GM18519 (cell line): Measurements from ENCODE around the gene IQCE.
"Not testable (repeated sequence)": the region's sequence is repeated elsewhere in the genome, so short reads cannot be mapped to it uniquely, and the experiment has no call there.

Experiments
- ATAC-seq: cut with Tn5 transposase; IDR thresholded peaks from one replicate; pipeline ENCODE4 v1.9.1; 2021; ENCODE audit warnings: mild to moderate bottlenecking, moderate library complexity; ENCODE audit not compliant: unreplicated experiment, low FRiP score

Gene IQCE

DNA sequence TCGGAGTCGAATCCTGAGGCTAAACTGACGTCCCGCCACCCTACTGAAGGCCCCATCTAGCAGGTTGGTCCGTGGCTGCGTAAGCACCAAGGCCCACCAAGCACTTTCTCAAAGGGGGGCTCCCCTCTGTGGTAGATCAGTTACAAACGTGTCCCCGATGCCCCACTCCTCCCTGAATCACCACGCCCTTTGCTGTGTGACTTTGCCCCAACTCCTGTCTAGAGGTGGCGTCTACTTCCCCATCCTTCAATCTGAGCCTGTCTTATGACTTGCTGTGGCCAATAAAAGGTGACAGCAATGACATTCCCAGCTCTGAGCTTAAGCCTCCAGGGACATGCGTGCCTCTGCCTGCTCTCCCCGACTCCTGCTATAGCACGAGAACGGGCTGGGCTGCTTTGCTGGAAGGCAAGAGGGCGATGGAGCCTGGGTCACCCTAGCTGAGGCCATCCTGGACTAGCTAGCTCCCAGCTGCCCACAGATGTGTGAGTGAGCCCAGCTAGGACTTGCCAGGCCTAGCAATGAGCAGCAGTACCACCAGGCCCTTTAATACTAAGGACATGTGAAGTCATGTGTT, 26.5 kb upstream of the IQCE start:
- ATAC-seq: not testable (repeated sequence)

DNA sequence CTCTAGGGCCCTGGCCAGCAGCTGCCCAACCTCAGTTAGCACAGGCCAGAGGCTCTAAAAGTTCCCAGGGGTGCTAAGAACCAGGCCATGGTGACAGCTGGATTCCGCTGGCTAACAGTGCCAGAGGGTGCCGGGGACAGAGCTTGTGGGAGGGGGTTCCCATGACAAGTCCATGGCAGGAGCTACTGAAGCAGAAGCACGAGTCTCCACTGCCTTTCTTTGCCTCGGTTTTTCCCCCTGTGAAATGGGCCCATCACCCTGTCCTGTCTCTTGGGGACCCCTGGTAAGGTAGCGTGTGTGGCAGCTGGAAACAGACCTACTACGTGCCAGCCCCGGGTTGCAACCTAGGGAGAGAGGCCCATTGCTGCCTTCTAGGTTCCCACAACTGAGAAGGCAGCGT, 26.0 kb upstream of the IQCE start:
- not testable (repeated sequence) for ATAC-seq

DNA sequence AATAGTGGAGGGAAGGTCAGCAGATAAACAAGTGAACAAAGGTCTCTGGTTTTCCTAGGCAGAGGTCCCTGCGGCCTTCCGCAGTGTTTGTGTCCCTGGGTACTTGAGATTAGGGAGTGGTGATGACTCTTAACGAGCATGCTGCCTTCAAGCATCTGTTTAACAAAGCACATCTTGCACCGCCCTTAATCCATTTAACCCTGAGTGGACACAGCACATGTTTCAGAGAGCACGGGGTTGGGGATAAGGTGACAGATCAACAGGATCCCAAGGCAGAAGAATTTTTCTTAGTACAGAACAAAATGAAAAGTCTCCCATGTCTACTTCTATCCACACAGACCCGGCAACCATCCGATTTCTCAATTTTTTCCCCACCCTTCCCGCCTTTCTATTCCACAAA, 25.2 kb upstream of the IQCE start:
- not testable (repeated sequence) for ATAC-seq

DNA sequence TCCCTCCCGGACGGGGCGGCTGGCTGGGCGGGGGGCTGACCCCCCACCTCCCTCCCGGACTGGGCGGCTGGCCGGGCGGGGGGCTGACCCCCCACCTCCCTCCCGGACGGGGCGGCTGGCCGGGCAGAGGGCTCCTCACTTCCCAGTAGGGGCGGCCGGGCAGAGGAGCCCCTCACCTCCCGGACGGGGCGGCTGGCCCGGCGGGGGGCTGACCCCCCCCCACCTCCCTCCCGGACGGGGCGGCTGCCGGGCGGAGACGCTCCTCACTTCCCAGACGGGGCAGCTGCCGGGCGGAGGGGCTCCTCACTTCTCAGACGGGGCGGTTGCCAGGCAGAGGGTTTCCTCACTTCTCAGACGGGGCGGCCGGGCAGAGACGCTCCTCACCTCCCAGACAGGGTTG, 24.6 kb upstream of the IQCE start:
- not testable (repeated sequence) for ATAC-seq

DNA sequence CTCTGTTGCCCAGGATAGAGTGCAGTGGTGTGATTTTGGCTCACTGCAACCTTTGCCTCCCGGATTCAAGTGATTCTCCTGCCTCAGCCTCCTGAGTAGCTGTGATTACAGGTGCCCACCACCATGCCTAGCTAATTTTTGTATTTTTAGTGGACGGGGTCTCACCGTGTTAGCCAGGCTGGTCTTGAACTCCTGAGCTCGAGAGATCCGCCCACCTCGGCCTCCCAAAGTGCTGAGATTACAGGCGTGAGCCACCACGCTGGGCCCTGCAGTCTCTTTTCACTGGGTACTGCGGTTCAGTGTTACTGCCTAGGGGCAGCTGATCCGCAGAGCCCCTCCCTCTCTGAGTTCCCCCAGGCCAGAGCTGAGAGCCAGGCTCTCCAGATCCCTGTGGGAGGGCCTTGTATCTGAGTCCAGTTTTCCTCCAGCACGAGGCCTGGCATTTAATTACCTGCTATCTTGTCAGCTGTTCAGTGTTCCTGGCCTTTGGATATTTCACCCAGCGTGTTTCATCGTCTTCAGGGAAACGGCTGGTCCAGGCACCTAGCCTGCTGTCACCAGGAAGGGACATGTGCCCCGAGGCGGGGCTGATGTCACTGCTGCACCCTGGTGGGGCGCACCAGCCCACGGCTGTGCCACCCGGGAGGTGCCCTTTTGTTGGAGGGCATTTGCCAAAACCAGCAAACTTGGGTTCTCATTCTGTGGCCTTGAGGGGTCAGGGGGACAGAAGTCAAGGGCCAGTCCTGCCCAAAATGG, 22.7 kb upstream of the IQCE start:
- ATAC-seq: not testable (repeated sequence)

DNA sequence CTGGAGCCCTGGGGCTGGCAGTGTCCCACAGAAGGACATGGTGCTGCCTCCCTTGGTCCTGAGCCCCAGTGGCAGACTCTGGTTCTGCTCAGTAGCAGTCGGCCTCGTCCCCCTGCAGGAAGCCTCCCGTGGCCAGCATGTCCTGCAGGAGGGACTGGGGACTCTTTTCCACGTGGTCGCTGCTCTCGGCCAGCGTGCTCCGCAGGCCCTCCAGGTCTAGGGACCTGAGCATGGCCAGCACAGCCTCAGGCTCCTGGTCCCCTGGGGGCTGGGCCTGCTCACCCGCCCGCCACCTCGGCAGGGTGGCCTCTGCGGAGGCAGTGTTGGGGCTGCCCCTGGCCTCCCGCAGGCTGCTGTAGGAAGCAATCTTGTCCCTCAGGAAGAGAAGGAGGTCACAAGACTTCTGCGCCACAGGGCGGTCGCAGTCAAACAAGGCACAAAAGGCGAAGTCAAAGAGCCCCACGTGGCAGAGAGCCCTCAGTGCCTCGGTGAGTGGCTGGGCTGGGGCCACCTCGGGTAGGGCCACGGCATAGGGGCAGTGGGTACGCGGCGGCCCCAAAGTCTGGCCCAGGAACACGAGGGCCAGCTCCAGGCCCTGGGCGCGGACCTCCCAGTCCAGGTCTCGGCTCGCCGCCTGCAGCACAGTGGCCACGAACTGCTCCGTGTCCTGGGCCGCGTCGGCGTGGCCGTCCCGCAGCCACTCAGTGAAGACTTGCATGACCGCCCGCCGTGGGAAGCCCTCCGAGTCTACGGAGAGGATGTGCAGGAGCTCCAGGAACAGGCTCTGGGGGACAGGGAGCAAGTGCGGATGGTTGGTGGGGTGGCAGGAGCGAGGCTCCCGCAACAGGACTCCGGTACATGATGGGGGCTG, 20.6 kb upstream of the IQCE start:
- no peak for ATAC-seq

DNA sequence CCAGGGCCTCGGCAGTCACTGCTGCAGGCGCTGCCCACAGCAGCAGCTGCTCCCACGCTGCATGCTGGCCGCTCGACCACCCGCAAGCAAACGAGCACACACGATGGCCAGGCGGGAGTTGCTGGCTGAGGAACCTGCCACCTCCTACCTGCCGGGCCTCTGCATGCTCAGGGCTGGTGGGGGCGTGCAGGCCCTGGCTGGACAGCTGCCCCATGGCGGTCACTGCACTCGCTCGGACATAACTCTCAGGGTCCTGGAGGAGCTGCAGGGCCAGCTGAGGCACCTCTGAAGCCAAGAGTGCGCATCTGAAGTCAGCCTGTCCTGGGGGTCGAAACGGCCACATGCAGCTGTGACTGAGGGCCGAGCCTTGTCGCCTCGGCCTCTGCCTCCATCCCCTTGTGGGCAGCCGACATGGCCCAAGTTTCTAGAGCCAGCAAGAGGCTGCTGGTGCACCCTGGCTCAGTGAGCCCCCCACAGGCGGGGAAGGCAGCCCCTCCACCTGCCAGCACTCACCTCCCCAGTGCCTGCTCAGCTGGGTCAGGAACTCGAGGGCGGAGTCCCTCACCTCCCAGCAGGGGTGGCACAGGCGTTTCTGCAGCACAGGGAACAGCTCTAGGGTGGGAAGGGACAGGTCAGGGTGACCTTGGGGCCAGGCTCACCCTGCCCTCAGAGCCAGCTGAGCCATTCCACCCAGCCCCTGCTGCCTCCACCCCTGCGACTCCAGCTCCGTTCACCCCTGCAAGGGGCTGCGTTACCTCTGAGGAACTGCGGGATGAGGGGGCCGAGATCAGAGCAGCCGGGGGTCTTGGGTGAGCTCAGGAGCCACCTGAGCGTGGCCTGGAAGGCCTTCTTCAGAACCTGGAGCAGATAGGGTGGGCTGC, 19.5 kb upstream of the IQCE start:
- no peak for ATAC-seq

DNA sequence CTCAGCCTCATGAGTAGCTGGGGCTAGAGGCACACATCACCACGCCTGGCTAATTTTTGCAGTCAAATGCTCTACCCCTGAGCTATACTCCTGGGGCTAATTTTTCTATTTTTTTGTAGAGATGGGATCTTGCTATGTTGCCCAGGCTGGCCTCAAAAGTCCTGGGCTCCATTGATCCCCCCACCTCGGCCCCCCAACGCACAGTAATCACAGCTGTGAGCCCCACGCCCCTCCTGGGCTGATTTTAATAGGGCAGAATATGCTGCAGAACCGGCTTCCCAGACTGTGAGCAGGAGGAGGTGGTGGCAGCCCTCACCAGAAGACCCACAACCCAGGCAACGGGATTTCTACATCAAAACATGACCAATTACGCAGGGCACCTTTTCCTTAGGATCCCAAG, 18.6 kb upstream of the IQCE start:
- ATAC-seq: no peak

DNA sequence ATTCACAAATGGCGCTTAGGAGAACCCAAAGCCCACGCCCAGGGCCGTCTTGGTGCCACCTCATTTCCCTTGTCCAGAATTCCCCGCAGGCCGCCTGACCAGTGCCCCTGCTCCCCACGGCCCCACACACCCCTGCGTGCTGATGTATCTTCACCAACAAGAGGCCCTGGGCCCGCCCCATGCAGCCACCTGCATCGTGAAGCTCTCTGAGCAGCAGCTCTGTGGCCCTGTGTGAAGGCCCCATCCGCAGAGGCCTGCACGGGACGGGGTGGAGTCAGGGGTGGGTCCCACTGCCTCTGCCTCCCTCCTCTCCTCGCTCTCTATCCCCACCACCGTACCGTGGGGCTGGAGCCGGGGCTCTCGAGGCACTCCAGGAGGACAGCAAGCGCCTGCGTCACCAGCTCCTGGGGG, 18.1 kb upstream of the IQCE start:
- ATAC-seq: no peak

DNA sequence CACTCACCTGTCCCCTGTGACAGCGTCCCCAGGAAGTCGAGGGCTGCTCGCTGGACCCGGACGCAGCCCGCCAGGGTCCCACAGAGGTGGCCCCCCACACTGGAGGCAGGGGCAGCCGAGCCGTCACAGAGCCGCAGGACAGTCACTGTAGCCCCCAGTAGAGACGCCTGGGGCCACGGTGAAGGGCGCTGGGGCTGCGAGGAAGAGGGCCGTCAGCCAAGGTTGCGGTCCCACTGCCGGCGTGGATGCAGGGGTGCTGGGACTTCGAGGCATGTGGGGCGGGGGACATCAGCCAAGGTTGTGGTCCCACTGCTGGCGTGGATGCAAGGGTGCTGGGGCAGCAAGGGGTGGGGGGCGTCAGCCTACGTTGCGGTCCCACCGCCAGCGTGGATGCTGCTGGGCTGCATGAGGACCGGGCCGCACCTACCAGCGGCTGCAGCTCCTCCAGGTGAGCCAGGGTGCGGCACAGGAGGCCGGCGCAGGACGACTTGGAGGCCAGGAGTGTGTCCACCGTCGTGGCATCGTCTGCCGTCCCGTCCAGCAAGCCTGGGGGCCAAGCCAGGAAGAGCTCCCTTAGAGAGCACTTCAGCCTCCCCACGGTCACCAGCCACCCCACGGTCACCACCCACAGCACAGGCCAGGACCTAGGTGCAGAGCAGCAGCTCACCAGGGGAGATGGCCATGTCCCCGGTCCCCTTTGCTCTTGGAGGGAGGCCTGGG, 17.3 kb upstream of the IQCE start:
- no peak for ATAC-seq

DNA sequence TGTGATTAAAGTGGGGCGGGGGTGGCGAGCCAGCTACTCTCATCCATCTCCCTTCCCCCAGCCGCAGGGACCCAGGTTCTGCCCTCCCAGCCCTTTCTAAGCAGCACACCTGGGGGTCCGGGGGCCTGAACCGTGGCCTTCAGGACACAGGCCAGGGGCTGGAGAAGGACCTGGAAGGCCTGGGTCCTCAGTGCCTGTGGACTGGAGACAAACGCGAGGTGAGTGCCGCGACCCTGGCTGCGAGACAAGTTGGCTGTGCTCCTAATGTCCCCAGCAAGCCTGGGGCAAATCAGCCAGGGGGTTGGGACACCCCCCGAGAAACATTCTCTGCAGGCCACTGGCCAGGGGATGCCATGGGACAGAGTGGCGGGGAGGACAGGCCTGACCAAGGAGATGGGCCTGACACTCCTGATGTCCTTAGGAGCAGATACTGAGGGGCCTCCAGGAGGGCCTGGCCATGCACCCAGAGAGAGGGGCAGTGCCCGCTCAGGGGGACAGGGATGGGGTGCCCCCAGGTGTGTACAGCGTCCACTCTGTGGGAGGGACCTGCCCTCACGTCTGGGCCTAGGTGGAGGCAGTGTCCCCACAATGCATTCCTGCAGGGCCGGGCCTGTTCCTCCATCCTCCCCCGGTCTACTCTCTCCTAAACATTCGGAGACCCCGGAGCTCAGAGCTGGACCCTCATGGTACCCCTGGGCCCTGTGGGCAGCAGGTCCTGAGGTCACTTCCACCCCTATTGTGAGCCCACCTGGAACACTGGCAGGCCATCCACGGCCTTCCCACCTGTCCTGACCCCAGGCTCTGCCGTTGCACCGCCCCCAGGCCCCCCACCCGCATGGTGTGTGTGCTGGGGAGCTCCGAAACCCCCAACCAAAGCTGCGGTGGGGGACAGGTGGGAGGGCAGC, 16.5 kb upstream of the IQCE start:
- no peak for ATAC-seq

DNA sequence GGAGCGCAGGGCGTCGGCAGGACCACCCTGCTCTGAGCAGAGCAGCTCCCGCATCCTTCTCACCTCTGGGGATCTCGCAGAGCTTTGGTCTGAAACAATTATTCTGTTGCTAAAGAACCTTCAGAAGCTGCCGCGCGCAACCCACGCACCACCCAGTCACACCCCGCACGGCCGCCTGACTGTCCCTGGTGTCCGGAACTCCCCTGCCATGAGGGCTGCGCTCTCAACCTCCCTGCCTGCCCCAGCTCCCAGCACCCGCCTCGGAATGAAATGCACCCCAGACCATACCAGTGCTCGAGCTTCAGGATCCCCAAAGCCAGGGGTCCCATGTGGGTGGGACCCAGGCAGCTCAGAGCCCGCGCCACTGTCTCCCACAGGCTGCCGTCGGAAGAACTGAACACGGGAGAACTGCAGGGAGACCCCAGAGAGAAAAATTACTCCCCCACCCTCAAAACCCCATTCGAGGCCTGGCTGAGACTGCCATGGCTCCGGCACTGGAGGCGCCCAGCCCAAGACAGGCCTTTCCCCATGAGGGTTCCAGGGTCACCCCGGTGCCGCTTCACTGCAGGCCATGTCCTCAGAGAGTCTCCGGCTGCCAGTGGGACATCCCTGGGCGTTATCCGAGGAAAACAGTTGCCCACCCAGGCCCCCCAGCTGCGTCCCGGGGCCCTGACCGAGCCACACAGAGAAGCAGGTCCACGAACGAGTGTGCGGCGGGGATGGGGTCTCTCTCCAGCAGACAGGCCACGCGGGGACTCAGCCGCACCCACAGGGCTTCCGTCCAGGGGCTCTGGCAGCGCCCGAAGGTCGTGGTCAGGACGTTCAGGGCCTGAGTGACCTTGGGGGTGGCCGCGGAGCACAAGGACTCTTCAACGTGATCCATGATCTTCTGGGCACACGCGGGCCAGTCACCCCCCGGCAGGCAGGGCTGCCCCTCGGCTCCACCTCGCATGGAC, 15.6 kb upstream of the IQCE start:
- no peak for ATAC-seq

DNA sequence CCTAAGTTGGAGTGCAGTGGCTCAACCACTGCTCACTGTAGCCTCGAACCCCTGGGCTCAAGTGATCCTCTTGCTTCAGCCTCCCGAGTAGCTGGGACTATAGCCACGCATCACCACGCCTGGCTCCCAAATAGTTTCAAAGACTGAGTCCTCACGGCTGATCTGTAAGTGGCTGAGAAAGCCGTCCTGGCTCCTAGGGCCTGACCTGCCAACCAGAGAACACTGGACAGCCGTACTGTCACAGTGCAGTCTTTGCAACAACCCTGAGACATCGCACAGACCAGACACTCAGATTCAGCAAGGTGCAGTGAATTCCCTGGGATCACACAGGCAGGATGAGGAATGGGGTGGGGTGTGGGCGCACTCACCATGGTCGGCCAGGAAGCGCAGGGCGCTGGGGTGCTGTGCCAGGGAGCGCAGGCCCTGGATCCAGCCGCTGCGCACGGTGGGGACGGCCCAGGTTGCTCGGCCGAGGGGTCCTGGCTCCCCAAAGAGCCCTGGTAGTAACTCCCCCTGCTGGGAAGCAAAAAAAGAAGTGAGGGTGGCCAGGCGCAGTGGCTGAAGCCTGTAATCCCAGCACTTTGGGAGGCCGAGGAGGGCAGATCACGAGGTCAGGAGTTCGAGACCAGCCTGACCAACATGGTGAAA, 14.1 kb upstream of the IQCE start:
- no peak for ATAC-seq

DNA sequence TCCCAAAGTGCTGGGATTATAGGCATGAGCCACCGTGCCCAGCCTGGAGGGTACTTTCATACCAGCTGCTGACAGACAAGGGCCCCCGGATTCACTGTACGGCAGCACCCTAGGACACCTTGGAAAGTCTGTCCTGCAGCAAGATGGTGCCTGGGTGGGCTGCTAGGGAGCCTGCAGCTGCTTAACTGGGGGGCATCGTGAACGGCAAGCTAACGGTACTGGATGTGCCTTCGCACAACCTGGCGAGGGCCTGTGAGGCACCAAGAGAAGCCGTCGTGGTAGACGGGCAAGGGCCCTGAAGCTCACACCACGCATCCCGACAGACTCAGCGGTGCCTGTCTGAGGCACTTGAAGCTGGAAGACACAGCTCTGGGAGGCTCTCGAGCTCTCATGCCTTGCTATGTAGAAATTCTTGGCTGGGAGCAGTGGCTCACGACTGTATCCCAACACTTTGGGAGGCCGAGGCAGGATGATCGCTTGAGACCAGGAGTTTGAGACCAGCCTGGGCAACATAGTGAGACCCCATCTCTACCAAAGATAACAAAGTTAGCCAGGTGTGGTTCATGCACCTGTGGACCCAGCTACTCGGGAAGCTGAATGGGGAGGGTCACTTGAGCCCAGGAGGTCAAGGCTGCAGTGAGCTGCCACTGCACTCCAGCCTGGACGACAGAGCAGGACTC, 12.9 kb upstream of the IQCE start:
- no peak for ATAC-seq

DNA sequence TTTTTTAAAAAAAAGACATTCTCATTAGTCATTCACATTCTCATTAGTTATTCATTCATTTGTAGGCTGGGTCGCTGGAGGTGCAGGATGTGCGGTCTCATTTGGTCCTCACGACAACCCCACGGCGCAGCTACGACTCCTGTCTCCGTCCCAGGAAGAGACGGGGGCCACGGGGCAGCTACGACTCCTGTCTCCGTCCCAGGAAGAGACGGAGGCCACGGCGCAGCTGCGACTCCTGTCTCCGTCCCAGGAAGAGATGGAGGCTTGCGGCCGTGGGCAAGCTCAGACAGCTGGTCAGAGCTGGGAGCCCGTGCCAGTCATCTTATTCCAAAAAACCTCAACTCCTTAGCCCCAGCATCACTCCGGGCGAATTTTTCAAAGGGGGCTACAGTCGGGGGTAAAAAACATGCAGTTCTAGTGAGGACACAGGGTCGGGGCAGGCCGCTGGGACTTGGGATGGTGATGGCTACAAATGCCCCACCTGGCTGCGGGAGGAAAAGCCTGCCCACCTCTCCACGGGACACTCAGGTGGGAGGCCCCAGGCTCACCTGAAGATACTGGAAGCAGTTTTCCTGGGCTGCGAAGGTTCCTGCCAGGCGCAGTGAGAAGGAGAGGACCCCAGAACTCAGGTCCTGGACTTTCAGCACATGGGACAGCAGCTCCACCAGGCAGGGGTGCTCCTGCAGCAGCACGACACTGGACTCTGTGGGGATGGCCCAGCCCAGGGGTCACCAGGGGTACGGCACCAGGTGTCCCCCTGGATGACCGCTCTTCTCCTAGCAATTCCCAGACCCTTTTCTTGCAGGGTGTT, 11.8 kb upstream of the IQCE start:
- no peak for ATAC-seq

DNA sequence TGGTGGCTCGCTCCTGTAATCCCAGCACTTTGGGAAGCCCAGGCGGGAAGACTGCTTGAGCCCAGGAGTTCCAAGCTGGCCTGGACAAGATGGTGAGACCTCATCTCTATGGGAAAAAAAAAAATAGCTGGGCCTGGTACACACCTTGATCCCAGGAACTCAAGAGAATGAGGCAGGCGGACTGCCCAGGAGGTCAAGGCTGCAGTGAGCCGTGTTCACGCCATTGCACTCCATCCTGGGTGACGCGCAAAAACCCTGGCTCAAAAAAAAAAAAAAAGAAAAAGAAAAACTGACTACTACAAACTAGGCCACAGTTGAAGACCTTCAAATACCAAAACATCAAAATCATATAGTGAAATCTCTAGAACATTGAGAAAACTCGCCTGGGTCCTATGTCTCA, 7.4 kb upstream of the IQCE start:
- ATAC-seq: no peak
